GM23338 (cell line): ENCODE results near the gene KIF18B. TPM values are rescaled to one million over a fixed set of nuclear protein-coding genes. Genes with fewer than 3 reads are reported as not detected.

ENCODE experiments used
- ATAC-seq: fragments of 200-7000 bp; cut with Tn5 transposase; 3 replicates; pipeline ENCODE4 v1.9.1; 2020
- DNase-seq: peaks from one replicate; pipeline ENCODE4 v3.0.0-alpha.2; 2015; ENCODE audit warnings: low spot score
- H2AFZ ChIP-seq: fragments of 200-600 bp; sonication (generic); 2 replicates; pipeline ENCODE4 v1.8.0; 2016; ENCODE audit warnings: antibody characterized with exemption, mild to moderate bottlenecking, moderate library complexity
- H3F3A ChIP-seq: fragments of 200-600 bp; sonication (generic); replicated peaks from 2 replicates; pipeline ENCODE4 v1.8.0; 2017; ENCODE audit warnings: antibody characterized with exemption, mixed run types, low read depth
- H3K27ac ChIP-seq: fragments of 200-600 bp; sonication (generic); 2 replicates; pipeline ENCODE4 v1.6.1; 2016; ENCODE audit warnings: low read depth
- H3K27me3 ChIP-seq: fragments of 200-600 bp; sonication (generic); 2 replicates; pipeline ENCODE4 v1.8.0; 2016; ENCODE audit warnings: mild to moderate bottlenecking, mixed run types, moderate library complexity; ENCODE audit not compliant: insufficient read depth
- H3K36me3 ChIP-seq: fragments of 200-600 bp; sonication (generic); 2 replicates; pipeline ENCODE4 v1.8.0; 2016; ENCODE audit warnings: mild to moderate bottlenecking; ENCODE audit not compliant: insufficient read depth
- H3K4me1 ChIP-seq: fragments of 200-600 bp; sonication (generic); 2 replicates; pipeline ENCODE4 v1.8.0; 2016; ENCODE audit warnings: mild to moderate bottlenecking, moderate library complexity; ENCODE audit not compliant: insufficient read depth
- H3K4me2 ChIP-seq: fragments of 200-600 bp; sonication (generic); 2 replicates; pipeline ENCODE4 v1.7.1; 2017; ENCODE audit warnings: mixed run types
- H3K4me3 ChIP-seq: fragments of 200-600 bp; sonication (generic); 2 replicates; pipeline ENCODE4 v1.6.1; 2016; ENCODE audit warnings: mixed run types
- H3K79me2 ChIP-seq: fragments of 200-600 bp; sonication (generic); replicated peaks from 2 replicates; pipeline ENCODE4 v1.8.0; 2017; ENCODE audit warnings: mild to moderate bottlenecking; ENCODE audit not compliant: insufficient read depth
- H3K9me2 ChIP-seq: fragments of 200-600 bp; sonication (generic); 2 replicates; pipeline ENCODE4 v1.8.0; 2017; ENCODE audit not compliant: insufficient read depth
- H4K20me1 ChIP-seq: fragments of 200-600 bp; sonication (generic); replicated peaks from 2 replicates; pipeline ENCODE4 v1.8.0; 2017; ENCODE audit warnings: mild to moderate bottlenecking; ENCODE audit not compliant: insufficient read depth
- H3K27ac Mint-ChIP-seq: 2 replicates; pipeline ENCODE4 v1.8.0; 2020; ENCODE audit warnings: inconsistent platforms, mild to moderate bottlenecking, moderate library complexity, mixed read lengths
- H3K27me3 Mint-ChIP-seq: 3 replicates; pipeline ENCODE4 v1.8.0; 2022; ENCODE audit warnings: low read depth, mild to moderate bottlenecking, moderate library complexity, mixed read lengths, inconsistent platforms; ENCODE audit not compliant: insufficient read depth, poor library complexity
- H3K36me3 Mint-ChIP-seq: 3 replicates; pipeline ENCODE4 v1.8.0; 2021; ENCODE audit warnings: low read depth, mild to moderate bottlenecking, inconsistent platforms, moderate library complexity, mixed read lengths
- H3K4me1 Mint-ChIP-seq: 3 replicates; pipeline ENCODE4 v1.8.0; 2020; ENCODE audit warnings: mild to moderate bottlenecking, inconsistent platforms, mixed read lengths
- H3K4me3 Mint-ChIP-seq: 3 replicates; pipeline ENCODE4 v1.8.0; 2021; ENCODE audit warnings: moderate library complexity, mild to moderate bottlenecking, inconsistent platforms, mixed read lengths
- H3K9me3 Mint-ChIP-seq: 3 replicates; pipeline ENCODE4 v1.8.0; 2020; ENCODE audit warnings: moderate library complexity, mild to moderate bottlenecking, inconsistent platforms, mixed read lengths
- CTCF ChIP-seq, 2 experiments: fragments of 200-600 bp in 1 of 2; sonication (generic) in 1 of 2; conservative IDR thresholded peaks; 2 replicates each; pipeline versions ENCODE4 v1.5.1 to v1.6.1; 2016 to 2017; ENCODE audit warnings: antibody characterized with exemption in 2 of 2, low read depth in 2 of 2, mild to moderate bottlenecking in 2 of 2, moderate library complexity in 1 of 2
- EZH2phosphoT487 ChIP-seq: fragments of 200-600 bp; sonication (generic); IDR thresholded peaks from one replicate; pipeline ENCODE4 v1.8.1; 2018; ENCODE audit warnings: antibody characterized with exemption; ENCODE audit not compliant: unreplicated experiment
- JUNB ChIP-seq: IDR thresholded peaks from one replicate; pipeline ENCODE4 v1.6.1; 2016; ENCODE audit warnings: antibody characterized with exemption; ENCODE audit not compliant: unreplicated experiment
- STAT1 ChIP-seq: IDR thresholded peaks from one replicate; pipeline ENCODE4 v1.6.1; 2016; ENCODE audit warnings: antibody characterized with exemption; ENCODE audit not compliant: unreplicated experiment
- ZNF114 ChIP-seq: fragments of 250-450 bp; sonication (Bioruptor Pico); IDR thresholded peaks from 2 replicates; pipeline ENCODE4 v1.5.0; 2020; ENCODE audit warnings: mild to moderate bottlenecking, moderate library complexity
- ZNF331 ChIP-seq: fragments of 250-450 bp; sonication (Bioruptor Pico); IDR thresholded peaks from 2 replicates; pipeline ENCODE4 v1.5.0; 2020; ENCODE audit warnings: low read depth, mild to moderate bottlenecking, moderate library complexity
- polyA plus RNA-seq: library from polyadenylated mRNA; unstranded; fragments of >200 nt; fragmentation: Nextera tagmentation; extraction: Ambion mirVana; gene quantifications from 2 replicates; pipeline ENCODE4 v1.2.1, GENCODE V29; 2016
- total RNA-seq: library from RNA; depleted of rRNA; stranded (reverse); fragments of >200 nt; shearing (Covaris generic); gene quantifications from 2 replicates; pipeline ENCODE4 v1.2.3, GENCODE V29; 2014
- TF ChIP-seq, protein P1 (sequence below): IDR thresholded peaks from 2 replicates; pipeline ENCODE4 v1.6.1; 2016; ENCODE audit warnings: antibody characterized with exemption

The KIF18B gene
- total and polyA plus RNA-seq, 2 experiments from 2014 or later: 14.1 to 28.4 TPM

DNA sequence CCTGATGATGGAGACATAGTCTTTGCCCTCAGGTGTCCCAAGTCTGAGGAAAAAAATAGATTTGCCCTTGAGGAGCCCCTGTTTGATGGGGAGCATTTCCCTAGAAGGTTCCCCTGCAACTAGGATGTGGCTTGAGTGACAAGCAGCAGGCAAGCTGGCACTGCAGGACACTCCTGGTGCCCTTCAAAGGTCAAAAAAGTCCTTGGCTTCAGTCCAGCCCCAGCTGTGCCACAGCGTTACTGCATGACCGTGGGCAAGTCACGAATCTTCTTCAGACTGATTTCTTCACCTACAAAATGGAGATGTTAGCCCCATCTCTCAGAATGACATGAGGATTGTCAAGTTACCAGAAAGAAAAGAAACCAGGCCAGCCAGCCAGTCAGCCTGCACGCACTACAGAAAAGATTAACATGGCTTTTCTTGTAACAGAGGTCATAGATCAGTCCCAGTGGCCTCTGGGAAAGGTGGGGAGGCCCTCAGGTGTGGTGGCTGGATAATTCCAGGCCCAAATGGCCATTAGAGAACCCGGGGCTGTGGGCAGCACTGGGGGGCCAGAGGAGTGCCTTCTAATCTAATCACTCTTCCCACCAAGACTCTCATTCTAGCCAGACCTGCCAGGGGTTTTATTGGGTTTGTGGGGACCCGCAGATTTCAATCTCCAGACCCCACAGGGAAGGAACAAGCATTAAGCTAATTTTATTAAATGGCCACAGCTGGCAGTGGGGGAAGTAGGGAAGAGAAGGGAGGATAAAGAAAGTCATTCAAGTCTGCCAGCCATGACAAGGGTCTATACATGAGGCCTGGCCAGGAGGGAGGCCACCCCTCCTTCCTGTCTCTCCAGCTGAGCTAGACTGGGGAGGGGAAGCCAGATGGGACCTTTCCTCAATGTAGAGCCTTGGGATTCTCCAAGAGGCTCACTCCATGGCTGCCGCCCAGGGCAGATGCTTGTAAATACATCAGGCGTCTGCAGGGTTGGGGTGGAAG lies 9.7 kb upstream of the KIF18B start (continued):
- TF ChIP-seq JUNB (no peak), STAT1 (no peak), EZH2phosphoT487 (no peak)

DNA sequence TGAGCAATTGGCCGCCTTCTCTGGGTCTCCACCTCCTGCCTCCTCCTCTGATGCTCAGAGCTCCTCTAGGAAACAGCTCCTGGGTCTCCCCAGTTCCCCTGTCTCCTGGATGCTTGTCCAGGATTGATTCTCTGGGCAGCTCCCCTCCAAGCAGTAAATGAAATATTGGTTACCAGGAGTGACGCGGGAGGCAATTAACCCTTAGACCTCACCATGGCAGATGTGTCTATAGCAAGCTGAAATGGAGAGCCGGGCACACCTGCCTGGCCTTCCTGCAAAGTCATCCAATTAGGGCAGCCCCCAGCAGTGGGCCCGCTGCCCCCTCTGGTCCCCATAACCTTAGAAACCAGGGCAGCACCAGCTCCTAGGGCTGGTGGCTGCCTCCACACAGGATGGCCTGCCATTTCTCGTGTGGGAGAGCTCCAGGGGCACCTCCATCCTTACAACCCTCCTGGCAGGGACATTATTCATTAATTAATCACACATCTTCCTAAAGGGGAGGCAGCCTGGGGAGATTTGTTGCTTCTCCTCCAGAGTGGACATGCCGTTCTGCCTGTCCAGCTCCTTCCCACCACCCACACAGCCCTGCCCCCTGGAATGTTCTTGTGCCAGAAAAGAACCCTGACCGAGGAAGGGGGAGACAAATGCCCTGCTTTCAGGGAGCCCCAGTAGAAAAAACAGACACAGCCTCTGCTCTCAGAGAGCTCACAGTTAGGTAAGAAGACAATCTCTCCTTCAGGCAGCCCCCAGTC lies 8.3 kb upstream of the KIF18B start:
- Mint-ChIP-seq H3K4me1 (peaks cover 12% of the 10 kb centered on the region), H3K27ac (no peak overlapping the region), H3K9me3 (no peaks in the 10 kb centered on the region), H3K27me3 (peaks cover 17% of the 10 kb centered on the region), H3K36me3 (no peaks in the 10 kb centered on the region), H3K4me3 (no peak overlapping the region)
- Histone ChIP-seq H3K27ac (no peak overlapping the region), H3K79me2 (no peaks in the 10 kb centered on the region), H3K27me3 (peaks cover 39% of the 10 kb centered on the region), H3K4me2 (no peak overlapping the region), H3K9me2 (no peaks in the 10 kb centered on the region), H2AFZ (no peak overlapping the region), H3K36me3 (no peaks in the 10 kb centered on the region), H3F3A (peaks cover 10% of the 10 kb centered on the region; the same call in 1 of the 2 replicates), H4K20me1 (no peaks in the 10 kb centered on the region), H3K4me1 (no peaks in the 10 kb centered on the region; the same call in 1 of the 2 replicates), H3K4me3 (no peak overlapping the region)
- TF ChIP-seq, protein P1, sequence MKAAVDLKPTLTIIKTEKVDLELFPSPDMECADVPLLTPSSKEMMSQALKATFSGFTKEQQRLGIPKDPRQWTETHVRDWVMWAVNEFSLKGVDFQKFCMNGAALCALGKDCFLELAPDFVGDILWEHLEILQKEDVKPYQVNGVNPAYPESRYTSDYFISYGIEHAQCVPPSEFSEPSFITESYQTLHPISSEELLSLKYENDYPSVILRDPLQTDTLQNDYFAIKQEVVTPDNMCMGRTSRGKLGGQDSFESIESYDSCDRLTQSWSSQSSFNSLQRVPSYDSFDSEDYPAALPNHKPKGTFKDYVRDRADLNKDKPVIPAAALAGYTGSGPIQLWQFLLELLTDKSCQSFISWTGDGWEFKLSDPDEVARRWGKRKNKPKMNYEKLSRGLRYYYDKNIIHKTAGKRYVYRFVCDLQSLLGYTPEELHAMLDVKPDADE: no peak
- TF ChIP-seq STAT1 (no peak), ZNF114 (CRISPR knock-in tag) (no peak)
- DNase-seq: no peak
- ATAC-seq: no peak

DNA sequence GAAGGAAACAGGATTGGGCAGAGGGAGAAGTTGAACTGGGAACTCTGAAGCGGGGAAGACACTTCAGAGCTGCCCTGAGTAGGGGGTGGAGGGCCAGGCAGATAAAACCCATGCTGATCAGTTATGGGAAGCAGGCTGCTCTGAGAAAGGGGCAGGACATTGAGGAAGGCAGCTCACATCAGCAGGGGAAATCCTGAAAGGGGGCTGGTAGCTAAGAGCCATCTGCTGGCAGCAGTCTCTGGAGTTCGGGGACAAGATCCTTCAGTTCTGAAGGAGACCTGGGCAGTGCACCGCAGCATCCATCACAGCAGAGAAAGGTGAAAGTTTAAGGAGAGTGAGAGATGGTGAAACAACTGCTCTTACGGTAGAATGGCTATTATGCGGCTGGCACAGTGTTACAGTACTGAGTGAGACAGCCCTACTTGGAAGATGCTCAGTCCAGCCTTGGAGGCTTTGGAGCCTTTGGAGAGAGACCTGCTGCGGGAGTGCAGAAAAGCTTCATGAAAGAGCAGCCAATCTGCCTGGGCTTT lies 5.4 kb upstream of the KIF18B start:
- H3K79me2 ChIP-seq: no peaks in the 10 kb centered on the region
- H3K9me2 ChIP-seq: no peaks in the 10 kb centered on the region
- peaks cover 8% of the 10 kb centered on the region for H3K27me3 Mint-ChIP-seq
- peaks cover 5% of the 10 kb centered on the region for H3K4me1 Mint-ChIP-seq
- TF ChIP-seq ZNF331 (CRISPR knock-in tag) (no peak), CTCF (conservative IDR thresholded peaks at IDR 0.05; ENCODE audit: low read depth in 2 of 2) (peak in 1 of 2 experiments; percentile 40; a peak in 2 of 4 replicates)
- ATAC-seq (peak; percentile 80), DNase-seq (peak; percentile 46)
- no peak overlapping the region for H3K27ac ChIP-seq
- peaks cover 11% of the 10 kb centered on the region for H3K27me3 ChIP-seq
- no peaks in the 10 kb centered on the region for H4K20me1 ChIP-seq
- H3K4me3 Mint-ChIP-seq: no peak overlapping the region
- no peak overlapping the region for H3K4me3 ChIP-seq
- 0 out of 2 replicates have a peak, but pooled peaks cover 6% of the 10 kb centered on the region for H3F3A ChIP-seq
- H3K4me1 ChIP-seq: peaks cover 5% of the 10 kb centered on the region
- 0 out of 2 replicates have a peak overlapping the region, but pooled peaks have one; percentile 6 for H3K27ac Mint-ChIP-seq
- no peaks in the 10 kb centered on the region for H3K36me3 Mint-ChIP-seq
- 0 out of 2 replicates have a peak overlapping the region, but pooled peaks have one; percentile 29 for H2AFZ ChIP-seq
- H3K4me2 ChIP-seq: no peak overlapping the region
- no peaks in the 10 kb centered on the region for H3K9me3 Mint-ChIP-seq
- H3K36me3 ChIP-seq: no peaks in the 10 kb centered on the region
